Neural cell (in vitro differentiated cells): Measurements from ENCODE around the gene EDARADD. TPM values are rescaled to one million over a fixed set of nuclear protein-coding genes. Genes with fewer than 3 reads are reported as not detected.

Experiments
- H2AFZ ChIP-seq: fragments of 200-600, 300-800 bp; sonication (generic), shearing (Covaris generic); 2 replicates; pipeline ENCODE4 v1.6.0; 2014; ENCODE audit warnings: low read depth, mild to moderate bottlenecking, antibody characterized with exemption, low read length, moderate library complexity
- H3F3A ChIP-seq: fragments of 200-600 bp; shearing (Covaris generic); 2 replicates; pipeline ENCODE4 v1.6.1; 2016; ENCODE audit warnings: mild to moderate bottlenecking, moderate library complexity, mixed read lengths, antibody characterized with exemption, low read length; ENCODE audit not compliant: insufficient read depth, poor library complexity, severe bottlenecking
- H3K27ac ChIP-seq: fragments of 200-600, 300-800 bp; sonication (generic), shearing (Covaris generic); 2 replicates; pipeline ENCODE4 v1.5.1; 2014; ENCODE audit warnings: mild to moderate bottlenecking, low read length, moderate library complexity
- H3K27me3 ChIP-seq: fragments of 300-800, 200-600 bp; sonication (generic), shearing (Covaris generic); 2 replicates; pipeline ENCODE4 v1.6.0; 2014; ENCODE audit warnings: mild to moderate bottlenecking, low read depth, low read length, moderate library complexity; ENCODE audit not compliant: insufficient read depth
- H3K36me3 ChIP-seq: fragments of 300-800, 200-600 bp; sonication (generic), shearing (Covaris generic); 2 replicates; pipeline ENCODE4 v1.5.1; 2014; ENCODE audit warnings: mild to moderate bottlenecking, antibody characterized with exemption, low read length, moderate library complexity; ENCODE audit not compliant: insufficient read depth
- H3K4me2 ChIP-seq: fragments of 300-800, 200-600 bp; sonication (generic), shearing (Covaris generic); 2 replicates; pipeline ENCODE4 v1.6.0; 2014; ENCODE audit warnings: mild to moderate bottlenecking, low read length
- H3K4me3 ChIP-seq: fragments of 300-800, 200-600 bp; sonication (generic), shearing (Covaris generic); 2 replicates; pipeline ENCODE4 v1.5.1; 2014; ENCODE audit warnings: mild to moderate bottlenecking, low read length, moderate library complexity
- H3K79me2 ChIP-seq: fragments of 200-600 bp; shearing (Covaris generic); replicated peaks from 2 replicates; pipeline ENCODE4 v1.6.0; 2014; ENCODE audit warnings: mild to moderate bottlenecking, low read length, moderate library complexity; ENCODE audit not compliant: insufficient read depth
- H3K9ac ChIP-seq: fragments of 300-800, 200-600 bp; sonication (generic), shearing (Covaris generic); 2 replicates; pipeline ENCODE4 v1.6.1; 2016; ENCODE audit warnings: mild to moderate bottlenecking, low read length, mixed read lengths
- H3K9me2 ChIP-seq: fragments of 200-600 bp; shearing (Covaris generic); 2 replicates; pipeline ENCODE4 v1.6.1; 2016; ENCODE audit warnings: mild to moderate bottlenecking, low read length, mixed read lengths; ENCODE audit not compliant: insufficient read depth
- H3K9me3 ChIP-seq: fragments of 200-600, 300-800 bp; sonication (generic), shearing (Covaris generic); 2 replicates; pipeline ENCODE4 v1.6.1; 2016; ENCODE audit warnings: mild to moderate bottlenecking, mixed run types, low read length, moderate library complexity, mixed read lengths
- H4K20me1 ChIP-seq: fragments of 200-600 bp; shearing (Covaris generic); 2 replicates; pipeline ENCODE4 v1.6.1; 2016; ENCODE audit warnings: mild to moderate bottlenecking, mixed run types; ENCODE audit not compliant: insufficient read depth
- EP300 ChIP-seq: fragments of 450-650 bp; conservative IDR thresholded peaks from 2 replicates; pipeline ENCODE4 v1.6.1; 2014; ENCODE audit warnings: antibody characterized with exemption, mild to moderate bottlenecking, moderate library complexity; ENCODE audit not compliant: poor library complexity, severe bottlenecking
- EZH2 ChIP-seq: fragments of 200-600, 300-800 bp; shearing (Covaris generic), sonication (generic); IDR thresholded peaks from 2 replicates; pipeline ENCODE4 v1.6.1; 2014; ENCODE audit warnings: antibody characterized with exemption, low read length, borderline replicate concordance, mild to moderate bottlenecking; ENCODE audit not compliant: insufficient read depth, poor library complexity, severe bottlenecking
- MXI1 ChIP-seq: fragments of 450-650 bp; conservative IDR thresholded peaks from 2 replicates; pipeline ENCODE4 v1.6.1; 2014; ENCODE audit warnings: antibody characterized with exemption, mild to moderate bottlenecking; ENCODE audit not compliant: poor library complexity, severe bottlenecking
- POLR2AphosphoS5 ChIP-seq: IDR thresholded peaks from 2 replicates; pipeline ENCODE4 v1.6.1; 2012
- RAD21 ChIP-seq: fragments of 450-650 bp; conservative IDR thresholded peaks from 2 replicates; pipeline ENCODE4 v1.6.1; 2014; ENCODE audit warnings: antibody characterized with exemption, mild to moderate bottlenecking, moderate library complexity
- SMC3 ChIP-seq: fragments of 450-650 bp; conservative IDR thresholded peaks from 2 replicates; pipeline ENCODE4 v1.6.1; 2014; ENCODE audit warnings: antibody characterized with exemption, mild to moderate bottlenecking, moderate library complexity; ENCODE audit not compliant: poor library complexity
- TAF1 ChIP-seq: IDR thresholded peaks from 2 replicates; pipeline ENCODE4 v1.6.1; 2012; ENCODE audit warnings: low read depth
- polyA plus RNA-seq: library from polyadenylated mRNA; depleted of rRNA; stranded (reverse); fragments of >200 nt; gene quantifications from 2 replicates; pipeline ENCODE4 v1.2.3, GENCODE V29; 2014
- TF ChIP-seq, protein P1 (sequence below): fragments of 450-650 bp; IDR thresholded peaks from 2 replicates; pipeline ENCODE4 v1.5.1; 2014; ENCODE audit warnings: antibody characterized with exemption, mild to moderate bottlenecking, moderate library complexity; ENCODE audit not compliant: poor library complexity, severe bottlenecking
- TF ChIP-seq, protein P2 (sequence below): IDR thresholded peaks from 2 replicates; pipeline ENCODE4 v1.6.1; 2012; ENCODE audit warnings: borderline replicate concordance

EDARADD gene
- polyA plus RNA-seq, 1 donor from 2014 or later = 0.17 TPM

DNA sequence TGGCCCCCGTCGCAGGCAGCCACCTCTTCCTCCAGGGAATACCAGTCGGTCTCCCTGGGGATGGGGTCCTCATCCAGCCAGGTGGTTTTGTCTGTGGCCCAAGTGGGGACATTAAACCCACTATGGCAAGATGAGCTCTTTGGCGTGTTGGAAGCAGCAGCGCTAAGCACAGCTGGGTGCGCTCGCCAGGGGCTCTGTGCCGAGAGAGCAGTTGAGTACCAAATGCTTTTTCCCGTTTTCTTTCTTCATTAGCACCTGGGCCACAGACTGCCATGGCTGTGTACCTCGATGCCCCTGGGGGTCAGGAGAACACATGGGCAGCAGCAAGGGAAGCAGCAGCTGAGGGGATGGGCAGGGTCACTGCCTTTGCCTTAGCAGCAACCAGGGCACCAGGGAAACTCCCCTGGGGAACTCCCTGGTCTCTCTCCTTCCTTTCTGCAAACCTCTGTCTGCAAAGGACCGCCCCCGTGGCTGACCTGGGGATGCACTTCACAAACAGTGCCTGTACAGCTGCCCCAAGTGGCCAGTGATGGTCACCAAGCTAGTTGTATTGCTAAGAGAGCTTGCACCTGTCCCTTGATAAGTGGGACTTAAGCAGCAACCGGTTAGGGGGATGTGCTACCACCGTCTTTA, 31.1 kb downstream of the EDARADD start:
- TF ChIP-seq EZH2 (no peak), RAD21 (no peak), POLR2AphosphoS5 (no peak), SMC3 (no peak), EP300 (no peak), MXI1 (no peak), TAF1 (no peak)
- TF ChIP-seq, protein P1, sequence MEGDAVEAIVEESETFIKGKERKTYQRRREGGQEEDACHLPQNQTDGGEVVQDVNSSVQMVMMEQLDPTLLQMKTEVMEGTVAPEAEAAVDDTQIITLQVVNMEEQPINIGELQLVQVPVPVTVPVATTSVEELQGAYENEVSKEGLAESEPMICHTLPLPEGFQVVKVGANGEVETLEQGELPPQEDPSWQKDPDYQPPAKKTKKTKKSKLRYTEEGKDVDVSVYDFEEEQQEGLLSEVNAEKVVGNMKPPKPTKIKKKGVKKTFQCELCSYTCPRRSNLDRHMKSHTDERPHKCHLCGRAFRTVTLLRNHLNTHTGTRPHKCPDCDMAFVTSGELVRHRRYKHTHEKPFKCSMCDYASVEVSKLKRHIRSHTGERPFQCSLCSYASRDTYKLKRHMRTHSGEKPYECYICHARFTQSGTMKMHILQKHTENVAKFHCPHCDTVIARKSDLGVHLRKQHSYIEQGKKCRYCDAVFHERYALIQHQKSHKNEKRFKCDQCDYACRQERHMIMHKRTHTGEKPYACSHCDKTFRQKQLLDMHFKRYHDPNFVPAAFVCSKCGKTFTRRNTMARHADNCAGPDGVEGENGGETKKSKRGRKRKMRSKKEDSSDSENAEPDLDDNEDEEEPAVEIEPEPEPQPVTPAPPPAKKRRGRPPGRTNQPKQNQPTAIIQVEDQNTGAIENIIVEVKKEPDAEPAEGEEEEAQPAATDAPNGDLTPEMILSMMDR = no peak
- TF ChIP-seq, protein P2, sequence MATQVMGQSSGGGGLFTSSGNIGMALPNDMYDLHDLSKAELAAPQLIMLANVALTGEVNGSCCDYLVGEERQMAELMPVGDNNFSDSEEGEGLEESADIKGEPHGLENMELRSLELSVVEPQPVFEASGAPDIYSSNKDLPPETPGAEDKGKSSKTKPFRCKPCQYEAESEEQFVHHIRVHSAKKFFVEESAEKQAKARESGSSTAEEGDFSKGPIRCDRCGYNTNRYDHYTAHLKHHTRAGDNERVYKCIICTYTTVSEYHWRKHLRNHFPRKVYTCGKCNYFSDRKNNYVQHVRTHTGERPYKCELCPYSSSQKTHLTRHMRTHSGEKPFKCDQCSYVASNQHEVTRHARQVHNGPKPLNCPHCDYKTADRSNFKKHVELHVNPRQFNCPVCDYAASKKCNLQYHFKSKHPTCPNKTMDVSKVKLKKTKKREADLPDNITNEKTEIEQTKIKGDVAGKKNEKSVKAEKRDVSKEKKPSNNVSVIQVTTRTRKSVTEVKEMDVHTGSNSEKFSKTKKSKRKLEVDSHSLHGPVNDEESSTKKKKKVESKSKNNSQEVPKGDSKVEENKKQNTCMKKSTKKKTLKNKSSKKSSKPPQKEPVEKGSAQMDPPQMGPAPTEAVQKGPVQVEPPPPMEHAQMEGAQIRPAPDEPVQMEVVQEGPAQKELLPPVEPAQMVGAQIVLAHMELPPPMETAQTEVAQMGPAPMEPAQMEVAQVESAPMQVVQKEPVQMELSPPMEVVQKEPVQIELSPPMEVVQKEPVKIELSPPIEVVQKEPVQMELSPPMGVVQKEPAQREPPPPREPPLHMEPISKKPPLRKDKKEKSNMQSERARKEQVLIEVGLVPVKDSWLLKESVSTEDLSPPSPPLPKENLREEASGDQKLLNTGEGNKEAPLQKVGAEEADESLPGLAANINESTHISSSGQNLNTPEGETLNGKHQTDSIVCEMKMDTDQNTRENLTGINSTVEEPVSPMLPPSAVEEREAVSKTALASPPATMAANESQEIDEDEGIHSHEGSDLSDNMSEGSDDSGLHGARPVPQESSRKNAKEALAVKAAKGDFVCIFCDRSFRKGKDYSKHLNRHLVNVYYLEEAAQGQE = no peak
- Histone ChIP-seq H2AFZ (no peak overlapping the region), H3K9ac (no peak overlapping the region), H3K36me3 (no peaks in the 10 kb centered on the region), H3K9me2 (no peaks in the 10 kb centered on the region), H3K4me3 (no peak overlapping the region), H3F3A (no peaks in the 10 kb centered on the region), H3K4me2 (no peak overlapping the region), H3K79me2 (no peaks in the 10 kb centered on the region), H3K27ac (no peak overlapping the region), H3K27me3 (no peaks in the 10 kb centered on the region), H4K20me1 (no peaks in the 10 kb centered on the region), H3K9me3 (no peaks in the 10 kb centered on the region)

DNA sequence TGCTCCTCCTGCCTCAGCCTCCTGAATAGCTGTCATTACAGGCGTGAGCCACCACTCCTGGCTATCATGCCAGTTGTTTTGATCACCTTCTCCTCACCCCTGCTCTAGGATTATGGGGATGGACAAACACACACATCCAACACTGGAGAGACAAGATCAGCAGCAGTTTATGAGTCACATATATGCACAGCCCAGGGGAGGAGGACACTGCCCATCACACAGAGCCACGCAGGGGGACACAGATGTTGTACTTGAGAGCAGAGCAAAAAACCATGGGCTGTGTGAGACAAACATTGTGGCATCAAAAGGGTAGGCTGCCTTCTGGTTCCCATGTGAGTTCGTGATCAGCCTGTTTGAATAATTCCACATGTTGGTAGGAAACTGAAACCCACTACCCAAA, 32.1 kb downstream of the EDARADD start:
- TF ChIP-seq, protein P1 = no peak
- no peak for TF ChIP-seq RAD21
- no peak for TF ChIP-seq EP300
- TF ChIP-seq SMC3 = no peak
- no peak for TF ChIP-seq EZH2
- TF ChIP-seq MXI1 = no peak
- no peak for TF ChIP-seq POLR2AphosphoS5
- TF ChIP-seq TAF1 = no peak
- TF ChIP-seq, protein P2 = no peak
- no peaks in the 10 kb centered on the region for H3K79me2 ChIP-seq
- no peak overlapping the region for H3K4me3 ChIP-seq
- no peaks in the 10 kb centered on the region for H3K27me3 ChIP-seq
- H4K20me1 ChIP-seq = no peaks in the 10 kb centered on the region
- no peak overlapping the region for H2AFZ ChIP-seq
- H3K36me3 ChIP-seq = no peaks in the 10 kb centered on the region
- H3K9me3 ChIP-seq = no peaks in the 10 kb centered on the region
- no peaks in the 10 kb centered on the region for H3K9me2 ChIP-seq
- no peaks in the 10 kb centered on the region for H3F3A ChIP-seq
- no peak overlapping the region for H3K9ac ChIP-seq
- no peak overlapping the region for H3K27ac ChIP-seq
- H3K4me2 ChIP-seq = no peak overlapping the region
